ENCODE measurements around the gene GLI3.

GLI3 gene

GRCh38 chr7:42168512-42168911 lies 68.5 kb downstream of the GLI3 start:
- DNase-seq: no peak

DNA sequence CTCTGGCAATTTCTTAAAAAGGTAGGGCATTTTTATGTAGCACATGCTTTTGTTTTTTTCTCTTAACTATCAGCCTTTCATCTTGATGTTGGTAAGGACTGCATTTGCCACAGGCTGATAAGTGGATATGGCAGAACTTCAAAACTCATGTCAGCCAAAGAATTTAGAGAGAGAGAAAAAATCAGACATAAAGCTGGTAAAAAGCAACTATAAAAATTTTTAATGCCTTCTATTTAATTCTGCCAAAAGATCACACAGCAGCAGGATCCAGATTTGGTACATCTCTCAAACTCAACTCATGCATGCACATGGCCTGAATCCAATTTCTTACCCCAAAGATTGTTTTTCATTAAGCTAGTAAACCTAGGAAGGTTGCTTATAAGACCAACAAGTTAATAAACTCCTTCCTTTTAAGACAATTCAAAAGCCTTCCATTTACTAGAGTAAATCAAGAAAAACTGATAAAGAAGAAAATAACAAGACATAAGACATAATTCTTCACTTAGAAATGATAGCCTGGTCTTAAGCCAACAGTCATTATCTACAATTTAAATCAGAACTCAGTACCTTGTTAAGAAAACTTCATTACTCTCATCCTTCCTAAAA lies 69.3 kb downstream of the GLI3 start:
- DNase-seq: no peak

DNA sequence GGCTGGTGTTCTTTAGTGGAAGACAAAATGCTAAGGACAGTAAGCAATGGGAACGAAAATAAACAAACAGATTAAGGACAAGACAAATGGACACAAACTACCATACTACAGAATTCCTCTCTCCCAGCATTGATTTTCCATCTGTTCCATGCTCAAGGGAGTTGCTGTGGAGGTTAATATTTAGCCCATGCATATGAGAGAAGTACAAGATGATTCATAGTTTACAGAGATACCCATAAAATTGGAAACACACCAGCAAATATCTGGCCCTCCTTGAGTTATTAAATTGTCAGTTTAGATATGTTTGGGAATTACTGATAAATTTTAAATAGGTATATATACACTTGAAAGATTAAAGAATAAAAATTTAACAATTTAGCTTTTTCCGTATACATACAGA lies 69.8 kb downstream of the GLI3 start:
- no peak for DNase-seq

GRCh38 chr7:42164881-42165428 lies 72.1 kb downstream of the GLI3 start:
- DNase-seq: no peak

DNA sequence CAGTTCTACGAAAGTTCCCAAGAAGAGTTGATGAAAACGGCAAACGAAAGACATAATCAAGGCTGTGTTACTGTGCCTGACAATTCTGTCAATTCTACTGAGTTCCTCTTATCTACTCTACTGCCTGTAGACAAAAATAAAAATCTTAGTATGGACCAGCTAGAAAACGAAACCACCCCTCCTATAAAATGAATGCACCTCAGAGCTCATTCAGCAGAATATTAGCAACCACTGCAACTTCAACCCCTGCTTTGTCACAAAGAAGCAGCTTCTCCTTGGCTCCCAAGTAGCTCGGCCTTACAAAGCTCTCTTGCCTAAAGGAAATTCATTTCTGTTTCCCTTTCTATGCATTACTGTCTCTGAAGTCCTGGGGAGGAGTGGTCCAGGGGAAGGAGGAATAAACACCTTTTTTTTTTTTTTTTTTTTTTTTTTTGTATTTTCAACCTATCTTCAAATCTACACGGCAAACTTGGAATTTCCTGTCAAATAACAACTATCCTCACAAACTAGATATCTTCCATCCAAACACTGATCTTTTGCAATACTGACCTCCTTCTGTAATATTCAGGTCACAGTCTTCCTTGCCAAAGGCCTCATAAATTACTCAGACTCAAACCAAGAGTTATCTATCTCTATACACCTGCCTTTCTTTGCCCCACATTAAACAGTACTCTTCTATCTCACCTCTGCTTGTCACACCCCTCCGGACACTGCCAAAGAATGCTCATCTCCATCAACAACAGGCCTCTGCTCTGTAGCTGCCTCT lies 74.3 kb downstream of the GLI3 start:
- DNase-seq: no peak

DNA sequence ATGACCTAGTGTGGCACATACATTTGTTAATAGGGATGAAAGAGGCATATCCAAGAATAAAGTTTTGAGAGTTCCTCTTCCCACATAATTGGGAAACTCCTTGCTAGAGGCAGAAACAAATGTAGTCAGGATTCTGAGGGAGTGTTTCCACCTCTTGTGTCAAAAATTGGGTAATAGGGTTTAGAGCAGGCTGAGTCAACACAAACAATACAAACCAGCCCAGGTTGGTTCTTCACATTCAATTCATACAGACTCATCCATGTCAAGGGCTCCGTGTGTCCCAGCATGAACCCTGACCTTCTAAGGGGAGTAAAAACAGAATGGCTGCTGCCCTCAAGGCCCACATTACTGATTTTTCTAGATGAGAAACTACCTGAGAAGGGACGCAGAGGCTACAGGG lies 75.3 kb downstream of the GLI3 start:
- no peak for DNase-seq

DNA sequence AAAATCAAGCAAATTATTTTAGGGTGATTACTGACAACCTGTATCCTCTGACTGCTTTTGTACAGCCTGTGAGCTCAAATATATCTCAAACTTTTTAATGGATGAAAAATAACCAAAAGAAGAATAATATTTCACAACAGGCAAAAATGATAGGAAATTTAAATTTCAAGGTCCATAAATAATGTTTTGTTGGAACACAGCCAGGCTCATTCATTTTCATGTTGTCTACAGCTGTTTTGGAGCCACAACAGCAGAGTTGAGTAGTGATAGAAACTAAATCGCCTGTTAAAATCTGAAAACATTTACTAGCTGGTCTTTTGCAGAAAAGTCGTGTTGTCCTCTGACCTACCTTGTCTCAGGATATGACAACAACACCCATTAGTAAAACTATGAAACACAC lies 75.9 kb downstream of the GLI3 start:
- DNase-seq: no peak

DNA sequence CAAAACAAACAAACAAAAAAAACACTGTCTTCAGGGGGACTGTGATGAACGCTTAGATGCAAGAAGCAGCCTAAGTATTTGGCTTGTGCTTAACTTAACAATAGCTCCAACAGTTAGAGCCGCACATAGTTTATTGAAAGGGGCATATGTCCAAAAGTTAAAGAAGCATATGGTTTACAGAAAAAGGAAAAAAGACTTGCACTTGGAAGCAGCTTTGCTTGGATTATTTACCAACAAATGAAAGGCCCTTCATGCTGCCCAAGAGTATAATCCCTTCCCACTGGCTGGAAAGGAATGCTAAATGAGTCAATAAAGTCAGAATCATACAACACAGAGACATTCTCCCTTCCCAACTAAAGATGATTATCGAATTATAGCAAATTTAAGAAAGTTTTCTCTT lies 77.9 kb downstream of the GLI3 start:
- DNase-seq: no peak

- no peak for DNase-seq
Measured at GRCh38 chr7:42156967-42157721, 79.9 kb downstream of the GLI3 start.

GRCh38 chr7:42156291-42156865 lies 80.6 kb downstream of the GLI3 start:
- no peak for DNase-seq

- no peak for DNase-seq
Measured at GRCh38 chr7:42155584-42156290, 81.3 kb downstream of the GLI3 start.

- DNase-seq: no peak
Measured at GRCh38 chr7:42154173-42154572, 82.8 kb downstream of the GLI3 start.

DNA sequence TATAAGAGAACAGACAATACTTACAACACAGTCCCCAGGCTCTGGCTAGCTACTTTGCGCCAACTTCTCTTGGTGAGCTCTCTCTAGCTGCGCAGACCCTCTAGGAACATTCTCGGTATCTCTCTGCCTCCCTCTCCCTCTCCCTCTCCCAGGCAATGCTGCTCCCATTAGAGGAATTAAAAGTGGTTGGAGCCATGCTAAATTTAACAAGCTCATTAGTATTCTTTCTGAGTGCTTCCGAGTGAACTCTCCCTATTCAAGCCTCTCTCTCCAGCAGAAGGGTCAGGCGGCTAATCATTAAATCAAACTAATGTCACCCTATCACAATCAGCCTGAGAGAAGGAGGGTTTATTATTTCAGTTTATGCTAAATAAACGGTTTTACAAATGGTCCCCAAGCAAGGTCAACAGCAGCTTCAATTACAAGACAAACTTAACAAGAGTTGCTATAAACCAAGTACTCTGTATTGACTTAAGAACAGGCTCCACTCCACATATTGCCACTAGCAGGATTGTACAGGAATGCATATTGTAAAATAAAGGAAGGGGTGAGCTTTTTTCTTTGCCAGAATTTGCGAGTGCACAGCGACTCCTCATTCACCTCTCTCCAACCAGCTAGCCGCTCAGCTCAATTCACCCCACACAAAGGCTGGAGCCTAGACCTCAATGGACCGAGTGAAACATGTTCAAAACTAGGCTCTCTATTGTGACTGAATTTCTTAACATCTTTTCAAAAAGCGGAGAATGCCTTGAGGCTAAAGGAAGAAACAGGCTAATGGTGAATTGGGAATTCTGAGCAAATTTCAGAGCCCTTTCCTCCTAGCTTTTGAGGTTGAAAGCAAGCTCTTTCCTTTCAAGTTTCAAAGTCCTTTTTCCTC lies 84.4 kb downstream of the GLI3 start:
- DNase-seq: no peak

- no peak for DNase-seq
Measured at GRCh38 chr7:42151309-42151708, 85.7 kb downstream of the GLI3 start.

- DNase-seq: no peak
Measured at GRCh38 chr7:42145539-42145938, 91.5 kb downstream of the GLI3 start.

DNA sequence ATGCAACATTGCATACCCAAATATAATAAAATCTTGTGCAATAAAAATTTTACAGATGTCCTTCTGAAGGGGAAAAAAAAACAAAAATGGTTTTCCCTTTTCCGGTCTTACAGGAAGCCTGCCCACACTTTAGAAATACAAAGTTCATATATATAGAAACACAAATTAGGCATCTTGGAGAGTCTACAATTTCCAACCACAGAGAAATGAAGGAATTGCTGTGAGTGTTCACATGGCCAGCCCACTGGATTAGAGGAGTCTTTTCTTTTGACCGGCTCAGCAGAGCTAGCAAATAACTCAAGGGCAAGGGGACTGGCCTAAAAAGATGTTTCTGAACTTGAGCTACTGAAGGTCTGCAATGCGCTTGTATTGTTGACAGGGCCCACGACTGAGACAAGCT lies 92.4 kb downstream of the GLI3 start:
- no peak for DNase-seq

- no peak for DNase-seq
Measured at GRCh38 chr7:42143711-42144600, 93.1 kb downstream of the GLI3 start.

DNA sequence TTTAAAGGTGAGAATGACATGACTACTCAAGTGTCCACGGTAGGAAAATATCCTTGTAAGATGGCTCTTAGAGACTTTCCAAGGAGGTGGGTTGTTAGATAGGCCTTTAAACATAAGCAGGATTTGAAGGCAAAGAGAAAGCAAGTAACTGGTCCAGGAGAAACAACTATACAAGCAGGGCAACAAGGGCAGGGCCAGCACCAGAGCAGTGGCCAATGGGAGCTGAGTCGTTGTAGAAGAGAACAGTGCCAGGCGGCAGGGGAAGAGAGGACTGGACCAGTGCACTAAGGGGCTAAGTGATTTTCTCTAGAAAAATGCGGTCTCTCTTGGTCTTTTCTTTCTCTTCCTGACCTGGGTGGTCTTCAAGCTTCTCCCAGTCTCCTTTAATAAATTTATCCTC lies 94.9 kb downstream of the GLI3 start:
- no peak for DNase-seq

DNA sequence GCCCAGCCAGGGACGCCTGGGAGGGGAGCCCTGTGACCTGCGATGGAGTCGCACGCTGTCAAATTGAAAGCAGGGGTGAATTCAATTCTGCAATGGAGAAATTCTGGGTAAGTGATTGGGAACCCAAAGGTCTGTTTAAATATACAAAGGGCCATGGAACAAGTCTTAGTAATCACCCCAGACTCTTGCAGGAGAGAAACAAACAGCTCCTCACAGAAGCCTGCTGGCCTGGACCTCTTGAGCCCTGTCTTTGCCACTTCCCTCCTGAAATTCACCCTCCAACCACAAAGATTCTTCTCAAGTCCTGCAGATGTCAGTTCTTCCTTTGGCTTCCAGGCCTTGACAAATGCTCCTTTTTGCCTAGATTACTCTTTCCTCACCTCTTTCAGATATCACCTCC lies 97.3 kb downstream of the GLI3 start:
- DNase-seq: no peak

DNA sequence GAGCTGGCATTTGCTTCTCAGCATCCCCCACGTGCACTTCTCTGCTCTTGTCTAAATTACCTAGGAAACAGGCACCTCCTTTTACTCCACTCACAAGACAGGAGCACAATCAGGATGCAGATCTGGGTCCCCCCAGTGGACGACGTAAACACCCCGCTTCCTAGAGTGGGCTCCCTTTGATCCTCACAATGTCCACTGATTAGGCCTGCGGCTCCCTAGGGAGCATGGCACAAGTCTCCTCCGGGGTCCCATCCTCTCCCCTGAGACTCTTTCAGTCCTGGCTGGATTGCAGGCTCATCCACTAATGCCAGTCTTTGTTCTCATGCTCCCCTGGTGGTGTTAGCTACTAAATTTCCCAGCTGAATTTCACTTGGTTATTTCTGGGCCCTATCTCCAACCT lies 98.3 kb downstream of the GLI3 start:
- no peak for DNase-seq

DNA sequence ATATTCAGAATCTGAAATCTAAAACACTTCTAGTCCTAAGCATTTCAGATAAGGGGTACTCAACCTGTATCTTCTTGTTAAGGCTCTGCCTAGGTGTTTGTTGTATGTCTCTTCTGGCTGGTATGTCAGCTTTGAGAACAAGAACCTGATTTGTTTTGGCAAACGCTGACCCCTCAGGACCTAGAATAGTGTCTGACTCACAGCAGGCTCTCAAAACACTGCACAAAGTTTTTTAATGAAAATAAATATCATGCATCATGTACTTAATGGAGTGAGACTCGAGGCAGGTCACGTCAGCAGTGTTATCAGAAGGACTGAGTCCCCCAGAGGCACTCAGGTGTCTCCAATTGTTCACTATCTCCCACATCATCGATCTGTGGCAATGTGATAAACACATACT lies 99.1 kb downstream of the GLI3 start:
- no peak for DNase-seq
